GM18873 (cell line): ENCODE results near the gene LY9.

ENCODE experiments used
- ATAC-seq: cut with Tn5 transposase; IDR thresholded peaks from one replicate; pipeline ENCODE4 v1.9.1; 2021; ENCODE audit warnings: mild to moderate bottlenecking, moderate library complexity, moderate number of reproducible peaks; ENCODE audit not compliant: unreplicated experiment, low FRiP score

The LY9 gene

DNA sequence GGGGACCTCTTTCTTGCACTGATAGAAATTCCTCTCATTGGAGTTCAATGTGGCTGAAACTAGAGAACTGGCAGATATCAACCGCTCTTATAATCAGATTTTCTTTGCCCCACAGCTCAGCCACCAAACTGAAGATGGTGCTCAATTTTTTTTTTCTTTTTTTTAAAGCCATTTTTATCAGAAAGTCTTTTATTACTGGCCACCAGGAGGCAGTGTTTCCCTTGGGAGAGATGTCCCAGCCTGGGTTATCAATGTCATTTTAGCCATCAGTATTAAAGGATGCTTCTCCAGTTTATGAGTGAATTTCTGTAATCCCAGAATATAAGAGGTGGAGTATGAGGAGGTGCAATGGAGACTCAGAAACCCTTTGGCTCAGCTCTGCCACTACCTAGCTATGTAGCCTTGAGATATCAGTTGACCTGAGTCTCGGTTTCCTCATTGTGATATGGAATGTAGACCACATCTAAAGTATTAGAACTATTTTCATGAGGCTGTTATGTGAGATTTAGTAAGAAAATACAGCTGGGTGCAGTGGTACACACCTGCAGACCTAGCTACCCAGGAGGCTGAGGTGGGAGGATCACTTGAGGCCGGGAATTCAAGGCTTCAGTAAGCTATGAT lies 39.1 kb downstream of the LY9 start:
- ATAC-seq, result no peak

DNA sequence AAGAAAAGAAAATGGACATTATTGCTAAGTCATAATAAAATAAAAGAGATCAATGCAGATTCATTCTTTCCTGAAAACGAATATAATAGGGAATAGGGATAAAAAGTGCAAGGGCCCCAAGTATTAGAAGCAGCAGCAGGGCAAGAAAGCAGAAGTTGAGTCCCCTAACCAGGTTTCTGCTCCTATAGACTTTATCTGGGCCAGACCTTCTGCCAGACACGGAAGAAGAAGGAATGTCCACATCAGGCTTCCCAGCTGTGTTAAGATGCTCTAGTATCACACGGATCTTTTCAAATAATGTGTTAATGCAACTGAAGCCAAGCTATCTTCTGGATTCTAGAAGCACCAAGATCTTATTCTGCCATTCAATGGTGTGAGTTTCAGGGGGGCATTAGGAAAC lies 39.8 kb downstream of the LY9 start:
- ATAC-seq, result no peak

DNA sequence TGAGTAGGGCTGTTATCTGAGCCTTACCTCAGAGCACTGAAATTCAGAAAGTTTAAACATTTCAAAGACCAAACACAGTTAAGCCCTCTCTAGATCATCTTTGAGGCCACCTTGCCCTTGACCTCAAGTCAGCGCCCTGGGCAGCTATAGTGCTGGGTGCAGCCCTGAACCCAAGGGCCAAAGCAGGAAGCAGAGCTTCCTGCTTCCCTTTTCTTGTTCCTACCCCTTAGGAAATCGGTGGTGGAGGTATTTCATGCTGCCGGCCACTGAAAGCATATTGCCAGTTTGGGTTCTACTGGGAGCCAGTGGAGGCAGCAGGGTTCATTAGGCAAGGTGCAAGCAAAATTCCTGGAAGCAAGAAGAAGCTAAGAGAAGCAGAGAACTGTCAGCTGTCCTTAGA lies 40.6 kb downstream of the LY9 start:
- ATAC-seq, result no peak

DNA sequence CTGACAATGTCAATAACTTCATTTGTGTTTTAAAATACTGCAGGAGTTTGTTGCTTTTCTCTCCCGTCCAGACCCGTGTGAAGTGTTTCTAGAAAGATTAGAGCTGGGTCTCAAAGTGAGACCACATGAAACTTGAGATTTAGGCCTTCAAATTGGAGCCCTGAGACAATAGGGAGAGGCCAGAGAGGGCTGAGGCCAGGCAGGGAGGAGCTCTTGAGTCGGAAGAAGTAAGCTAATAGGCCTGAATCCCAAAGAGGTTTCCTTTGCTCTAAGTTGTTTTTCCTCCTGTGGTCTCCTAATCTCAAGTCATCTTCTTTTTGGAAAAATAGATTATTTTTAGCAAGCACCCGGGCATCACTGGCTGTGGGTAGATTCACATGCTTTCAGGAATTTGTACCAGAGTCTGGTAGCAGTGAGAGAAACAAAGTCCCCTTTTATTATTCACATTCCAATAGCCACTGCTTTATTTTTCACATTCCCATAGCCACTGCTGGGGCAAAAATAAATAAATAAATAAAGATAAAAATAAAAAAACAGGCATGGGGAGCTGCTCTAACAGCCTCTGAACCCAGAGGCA lies 41.1 kb downstream of the LY9 start:
- ATAC-seq, result no peak

DNA sequence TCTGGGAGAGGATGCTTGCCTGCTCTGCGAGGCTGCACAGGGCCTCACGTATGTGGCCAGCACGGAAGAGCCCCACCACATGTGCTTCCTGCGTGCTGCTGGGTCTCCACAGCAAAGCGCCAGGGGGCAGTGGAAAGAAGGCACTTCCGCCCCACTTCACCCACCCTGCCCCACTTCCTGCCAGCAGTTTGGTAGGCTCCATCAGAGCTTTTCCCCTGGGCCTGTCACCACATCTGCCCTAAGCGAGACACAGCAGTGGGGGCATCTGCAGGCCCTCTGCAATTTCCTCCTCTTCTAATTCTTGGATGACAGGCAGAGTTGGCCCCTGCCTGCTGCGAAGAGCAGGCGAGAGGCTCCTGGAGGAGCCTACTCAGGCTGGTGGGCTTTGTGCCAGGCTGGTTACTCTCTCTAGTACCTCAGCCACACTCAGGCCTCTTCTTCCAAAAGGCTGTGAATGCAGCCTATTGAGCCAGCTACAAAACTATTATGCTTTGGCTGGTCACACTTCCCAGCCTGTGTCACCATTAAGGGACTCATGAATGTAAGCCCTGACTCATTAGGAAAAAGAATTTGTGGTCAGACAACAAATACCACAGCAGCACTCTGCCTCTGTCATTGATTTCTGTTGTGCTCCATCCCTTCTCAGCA lies 41.7 kb downstream of the LY9 start:
- peak; percentile 66 for ATAC-seq

DNA sequence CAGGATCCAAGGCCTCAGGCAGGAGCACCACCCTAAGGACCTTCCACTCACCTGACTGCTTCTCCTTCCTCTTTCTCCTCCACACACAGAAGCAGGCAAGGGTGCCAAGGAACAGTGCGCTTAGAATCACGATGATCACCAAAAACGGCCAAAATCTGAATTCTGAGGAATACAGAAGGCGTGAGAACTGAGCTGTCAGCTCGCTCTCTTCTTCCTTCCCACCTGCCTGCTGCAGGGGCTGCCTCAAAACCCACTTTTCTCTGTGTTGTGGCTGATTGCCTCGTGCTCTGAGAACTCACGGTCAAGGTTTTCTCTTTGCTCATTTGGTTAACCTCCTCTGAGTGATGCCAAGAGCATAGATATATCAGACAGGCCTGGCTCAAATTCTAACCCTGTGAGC lies 42.9 kb downstream of the LY9 start:
- ATAC-seq, result no peak

DNA sequence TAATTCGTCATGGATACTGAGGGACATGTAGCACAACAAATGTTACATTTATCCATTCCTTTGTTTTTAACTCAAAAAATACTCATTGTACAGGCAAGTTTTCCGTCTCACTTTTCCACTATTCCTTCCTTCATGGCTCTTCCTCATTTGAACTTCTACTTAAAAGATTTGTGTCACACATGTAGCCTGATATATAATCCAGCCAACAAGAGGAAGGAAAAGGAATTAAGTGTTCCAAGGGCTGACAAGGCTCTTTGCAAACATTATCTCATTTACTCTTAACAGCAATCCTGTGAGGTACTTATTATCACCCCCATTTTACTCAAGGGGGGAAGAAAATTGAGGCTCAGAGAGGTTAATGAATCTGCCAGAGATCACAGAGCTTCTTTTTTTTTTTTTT lies 43.8 kb downstream of the LY9 start:
- no peak for ATAC-seq

DNA sequence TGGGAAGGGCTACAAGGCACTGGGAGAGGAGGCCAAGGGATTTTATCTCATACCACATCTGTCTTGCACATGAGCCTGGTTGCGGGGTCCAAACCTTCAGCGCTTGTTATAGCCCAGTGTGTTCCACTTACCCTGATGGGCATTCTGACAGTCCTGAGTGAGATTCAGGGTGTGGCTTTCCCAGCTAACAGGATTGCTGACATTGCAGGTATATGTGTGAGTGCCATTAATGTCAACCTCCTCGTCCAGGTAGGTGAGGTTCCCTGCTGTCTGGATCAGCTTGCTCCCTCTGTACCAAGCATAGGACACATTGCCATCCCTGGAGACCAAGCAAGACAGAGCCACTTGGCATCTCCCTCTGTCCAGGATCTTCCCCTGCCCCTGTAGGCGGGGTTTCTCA lies 45.1 kb downstream of the LY9 start:
- ATAC-seq, result no peak

DNA sequence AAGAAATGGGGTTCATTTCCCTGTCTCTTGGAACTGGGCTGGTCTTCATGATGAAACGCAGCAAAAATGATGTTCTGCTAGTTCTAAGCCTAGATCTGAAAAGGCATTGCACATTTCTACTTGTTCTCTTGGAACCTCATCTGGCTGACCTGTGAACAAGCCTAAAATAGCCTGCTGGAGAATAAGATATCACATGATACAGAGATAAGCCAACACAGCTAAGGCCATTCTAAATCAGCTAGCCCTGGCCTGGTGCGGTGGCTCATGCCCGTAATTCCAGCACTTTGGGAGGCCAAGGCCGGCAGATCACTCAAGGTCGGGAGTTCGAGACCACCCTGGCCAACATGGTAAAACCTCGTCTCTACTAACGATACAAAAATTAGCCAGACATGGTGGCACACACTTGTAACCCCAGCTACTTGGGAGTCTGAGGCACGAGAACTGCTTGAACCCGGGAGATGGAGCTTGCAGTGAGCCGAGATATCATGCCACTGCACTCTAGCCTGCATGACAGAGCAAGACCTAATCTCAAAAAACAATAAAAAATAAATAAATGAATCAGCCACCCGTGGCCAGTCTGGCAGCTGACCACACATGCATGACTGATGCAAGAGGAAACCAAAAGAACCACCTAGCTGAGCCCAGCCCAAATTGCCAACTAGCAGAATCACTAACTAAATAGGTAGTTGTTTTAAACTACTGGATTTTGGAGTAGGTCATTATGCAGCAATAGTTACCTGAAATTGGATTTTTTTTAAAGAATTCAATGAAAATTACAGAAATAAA lies 48.7 kb downstream of the LY9 start:
- ATAC-seq, result no peak

DNA sequence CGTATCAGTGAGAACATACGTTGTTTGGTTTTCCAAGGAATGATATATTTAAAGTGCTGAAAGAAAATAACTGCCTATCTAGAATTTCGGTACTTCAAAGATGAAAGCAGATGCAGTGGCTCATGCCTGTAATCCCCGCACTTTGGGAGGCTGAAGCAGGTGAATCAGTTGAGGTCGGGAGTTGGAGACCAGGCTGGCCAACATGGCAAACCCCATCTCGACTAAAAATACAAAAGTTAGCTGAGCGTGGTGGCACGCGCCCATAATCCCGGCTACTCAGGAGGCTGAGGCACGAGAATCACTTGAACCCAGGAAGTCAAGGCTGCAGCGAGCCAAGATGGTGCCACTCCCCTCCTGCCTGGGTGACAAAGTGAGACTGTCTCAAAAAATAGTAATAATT lies 50.3 kb downstream of the LY9 start:
- no peak for ATAC-seq

DNA sequence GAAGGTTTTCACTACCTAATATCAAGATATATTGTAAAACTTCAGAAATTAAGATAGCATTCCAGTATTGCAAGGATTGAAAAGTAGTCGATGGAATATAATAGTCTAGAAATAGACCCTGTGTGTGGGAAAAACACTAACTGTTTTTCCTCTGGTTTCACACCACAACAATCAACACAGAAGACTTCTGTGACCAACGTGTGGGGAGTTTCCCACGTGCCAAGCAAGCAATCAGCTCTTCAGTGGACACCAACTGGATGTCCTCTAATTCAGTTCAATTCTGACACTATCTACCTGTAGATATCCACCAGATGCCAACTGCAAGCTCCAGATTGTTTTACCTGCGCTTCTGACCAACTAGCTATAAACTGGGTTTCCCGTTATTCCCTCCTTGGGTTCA lies 54.6 kb downstream of the LY9 start:
- no peak for ATAC-seq

DNA sequence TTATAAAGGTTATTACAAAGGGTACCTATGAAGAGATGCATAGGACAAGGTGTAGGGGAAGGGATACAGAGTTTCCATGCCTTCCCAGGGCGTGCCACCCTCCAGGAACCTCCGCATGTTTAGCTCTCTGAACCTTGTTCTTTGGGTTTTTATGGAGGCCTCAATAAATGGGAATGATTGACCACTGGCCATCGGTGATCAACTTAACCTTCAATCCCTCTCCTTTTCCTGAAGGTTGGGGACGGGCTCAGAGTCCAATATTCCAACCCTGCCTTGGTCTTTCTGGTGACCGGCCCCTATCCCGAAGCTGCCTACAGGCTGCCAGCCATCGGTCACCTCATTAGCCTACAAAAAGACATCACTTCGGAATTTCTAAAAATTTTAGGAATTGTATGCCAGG lies 55.0 kb downstream of the LY9 start:
- ATAC-seq, result no peak

DNA sequence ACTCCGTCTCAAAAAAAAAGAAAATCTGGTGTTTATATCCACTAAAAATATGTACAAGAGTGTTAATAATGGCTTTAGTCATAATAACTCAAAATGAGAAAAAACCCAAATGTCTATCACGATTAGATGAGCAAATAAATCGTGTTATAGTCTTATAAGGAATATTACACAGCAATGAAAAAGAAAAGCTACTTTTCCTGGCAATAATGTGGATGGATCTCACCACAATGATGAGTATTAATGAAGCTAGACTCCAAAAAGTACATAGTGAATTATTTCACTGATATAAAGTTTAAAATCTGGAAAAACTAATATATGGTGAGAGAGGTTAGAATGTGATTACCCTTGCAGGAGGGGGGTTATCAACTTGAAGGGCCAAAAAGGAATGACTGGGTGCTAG lies 57.0 kb downstream of the LY9 start:
- no peak for ATAC-seq

DNA sequence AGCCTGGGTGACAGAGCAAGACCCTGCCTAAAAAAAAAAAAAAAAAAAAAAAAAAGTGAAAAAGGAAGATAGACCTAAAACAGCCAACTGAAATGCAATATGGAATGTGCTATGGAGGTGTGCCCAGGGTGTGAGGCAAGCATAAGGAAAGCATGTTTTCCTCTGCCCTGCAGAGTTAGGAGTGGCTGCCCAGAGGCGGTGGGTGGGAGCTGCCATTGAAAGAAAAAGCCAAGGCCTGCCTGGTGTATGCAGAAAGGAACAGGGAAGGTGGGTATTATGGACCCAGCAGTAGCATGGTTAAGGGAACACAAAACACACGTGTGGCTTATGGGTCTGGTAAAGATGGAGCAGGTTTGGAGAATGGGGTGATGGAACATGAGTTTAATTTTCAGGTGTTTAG lies 57.8 kb downstream of the LY9 start:
- ATAC-seq, result no peak

DNA sequence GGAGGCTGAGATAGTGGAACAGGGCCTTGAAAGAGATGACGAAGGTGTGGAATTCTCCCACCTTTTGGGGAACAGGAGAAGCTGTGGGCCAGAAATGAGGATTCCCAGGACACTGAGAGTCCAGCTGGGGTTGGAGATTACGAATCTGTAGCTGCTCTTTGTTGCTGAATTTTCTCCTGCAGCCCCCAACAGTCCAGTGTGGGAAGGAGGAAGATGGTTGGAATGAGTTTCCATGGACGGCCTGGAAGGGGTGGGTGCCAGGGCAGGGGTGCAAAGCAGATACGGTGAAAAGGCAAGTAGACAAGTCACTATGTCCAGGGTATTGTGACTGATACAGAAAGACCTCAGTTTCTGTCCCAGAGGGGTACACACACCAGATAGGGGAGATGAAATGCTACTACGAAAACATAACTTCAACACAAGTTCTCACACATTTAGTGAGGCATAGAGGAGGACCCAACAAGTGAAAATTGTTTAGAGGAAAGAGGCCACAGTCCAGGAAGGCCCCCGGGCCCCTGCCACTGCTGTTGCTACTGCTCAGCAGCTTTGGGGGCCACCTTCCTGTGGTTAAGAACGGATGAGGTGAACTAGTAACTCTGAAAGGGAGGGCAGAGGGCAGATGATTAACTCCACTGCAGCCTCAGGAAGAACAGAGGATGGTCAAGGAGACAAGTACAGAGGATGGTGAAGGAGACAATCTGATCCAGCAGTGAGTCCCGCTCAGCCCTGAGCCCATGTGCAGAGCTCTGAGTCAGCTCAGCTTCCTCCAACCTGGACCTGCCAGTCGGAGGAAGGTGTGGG lies 59.4 kb downstream of the LY9 start:
- ATAC-seq, result peak; percentile 78

DNA sequence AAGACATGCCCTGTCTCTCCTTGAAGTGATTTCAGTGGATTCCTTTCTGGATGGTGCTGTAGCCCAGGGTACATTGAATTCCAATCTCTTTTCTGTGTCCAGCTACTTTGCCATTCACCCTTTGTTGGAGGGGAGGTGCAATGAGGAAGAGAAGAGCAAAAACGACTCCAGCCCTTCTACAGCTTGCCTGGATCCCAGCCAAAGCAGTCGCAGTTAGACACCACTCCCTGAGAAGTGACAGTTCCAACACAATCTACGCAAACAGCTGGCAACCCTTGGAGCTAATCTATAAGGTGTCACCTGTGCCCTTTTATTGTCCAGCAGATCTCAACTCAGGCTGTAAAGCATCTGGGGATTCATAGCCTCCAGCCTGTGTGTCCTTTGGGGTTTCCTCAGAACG lies 62.1 kb downstream of the LY9 start:
- ATAC-seq, result no peak

DNA sequence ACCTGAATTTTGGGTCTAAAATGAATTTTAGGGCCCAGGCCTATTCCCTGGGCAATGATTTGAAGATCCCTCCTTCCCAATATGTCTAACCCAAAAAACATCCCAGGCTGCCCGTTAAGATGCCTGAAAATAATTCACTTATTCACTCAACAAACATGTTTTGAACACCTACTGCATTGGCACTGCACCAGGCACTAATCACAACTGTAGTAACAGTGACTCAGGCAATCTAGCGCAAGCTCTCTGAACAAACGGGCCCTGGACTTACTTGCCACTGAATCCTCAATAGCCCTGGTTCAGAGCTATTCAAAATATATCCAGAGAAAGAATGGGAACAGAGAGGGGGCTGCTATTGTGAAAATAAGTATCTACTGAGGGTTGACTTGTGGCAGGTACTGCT lies 62.5 kb downstream of the LY9 start:
- ATAC-seq, result no peak

DNA sequence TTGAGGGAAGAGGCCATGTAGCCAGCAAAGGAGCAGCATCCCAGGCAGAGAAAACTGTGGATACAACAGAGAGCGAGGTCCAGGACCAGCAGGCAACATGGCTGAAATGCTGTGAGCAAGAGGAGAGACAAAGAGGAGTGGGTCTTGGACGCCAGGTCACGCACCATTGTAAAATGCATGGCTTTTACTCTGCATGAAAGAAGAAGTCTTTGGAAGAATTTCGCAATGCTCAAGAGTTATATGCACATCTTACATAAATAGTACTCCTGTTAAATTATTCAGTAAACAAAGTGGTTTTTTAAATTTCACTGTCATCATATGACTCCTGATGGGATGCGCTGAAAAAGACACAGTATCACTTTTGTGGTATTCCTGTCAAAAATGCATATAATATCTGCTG lies 63.2 kb downstream of the LY9 start:
- no peak for ATAC-seq

DNA sequence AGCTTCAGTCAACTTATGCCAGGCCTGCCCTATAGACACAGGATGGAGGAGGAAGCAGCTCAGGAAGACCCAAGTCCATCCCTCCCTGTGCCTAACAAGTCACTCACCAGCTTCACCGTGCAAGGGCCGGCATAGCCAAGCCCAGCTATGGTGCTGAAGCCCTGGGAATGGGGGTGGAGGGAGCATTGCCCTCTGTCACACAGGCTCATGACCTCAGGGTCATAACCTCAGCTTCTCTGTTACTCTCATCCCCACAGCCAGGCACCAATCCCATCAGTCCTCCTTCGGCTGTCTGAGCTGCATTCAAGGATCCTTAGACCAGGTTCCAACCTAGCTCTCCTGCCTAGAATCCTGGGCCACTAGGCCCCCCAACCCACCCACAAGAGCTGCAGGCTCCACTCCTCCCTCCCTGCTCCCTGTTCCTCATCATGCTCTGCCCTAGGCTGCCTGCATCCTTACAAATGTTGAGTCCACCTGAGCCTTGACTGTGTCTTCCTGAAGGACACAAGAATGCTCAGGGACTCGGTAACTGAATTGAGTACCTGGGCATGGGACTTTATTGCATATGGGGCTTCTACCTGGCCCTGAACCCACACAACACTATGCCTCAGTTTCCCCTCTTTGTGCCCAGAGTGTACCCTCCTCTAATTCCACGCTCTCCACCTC lies 65.0 kb downstream of the LY9 start:
- no peak for ATAC-seq
